ENCODE data around the gene SYTL5.

GRCh38 chrX:38095971-38096529 lies 89.7 kb downstream of the SYTL5 start:
- TF ChIP-seq, protein P1, sequence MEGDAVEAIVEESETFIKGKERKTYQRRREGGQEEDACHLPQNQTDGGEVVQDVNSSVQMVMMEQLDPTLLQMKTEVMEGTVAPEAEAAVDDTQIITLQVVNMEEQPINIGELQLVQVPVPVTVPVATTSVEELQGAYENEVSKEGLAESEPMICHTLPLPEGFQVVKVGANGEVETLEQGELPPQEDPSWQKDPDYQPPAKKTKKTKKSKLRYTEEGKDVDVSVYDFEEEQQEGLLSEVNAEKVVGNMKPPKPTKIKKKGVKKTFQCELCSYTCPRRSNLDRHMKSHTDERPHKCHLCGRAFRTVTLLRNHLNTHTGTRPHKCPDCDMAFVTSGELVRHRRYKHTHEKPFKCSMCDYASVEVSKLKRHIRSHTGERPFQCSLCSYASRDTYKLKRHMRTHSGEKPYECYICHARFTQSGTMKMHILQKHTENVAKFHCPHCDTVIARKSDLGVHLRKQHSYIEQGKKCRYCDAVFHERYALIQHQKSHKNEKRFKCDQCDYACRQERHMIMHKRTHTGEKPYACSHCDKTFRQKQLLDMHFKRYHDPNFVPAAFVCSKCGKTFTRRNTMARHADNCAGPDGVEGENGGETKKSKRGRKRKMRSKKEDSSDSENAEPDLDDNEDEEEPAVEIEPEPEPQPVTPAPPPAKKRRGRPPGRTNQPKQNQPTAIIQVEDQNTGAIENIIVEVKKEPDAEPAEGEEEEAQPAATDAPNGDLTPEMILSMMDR (conservative IDR thresholded peaks at IDR 0.05; ENCODE audit: low read depth, low read length), result no peak
- TF ChIP-seq EZH2phosphoT487 (IDR thresholded peaks at IDR 0.05; ENCODE audit: borderline replicate concordance, low read length), result no peak
